Measurements from ENCODE around the gene PCNT.
"Not testable (repeated sequence)": the region's sequence is repeated elsewhere in the genome, so short reads cannot be mapped to it uniquely, and the experiment has no call there.

PCNT gene

GRCh38 chr21:46459024-46459355, 135.0 kb downstream of the PCNT start:
- no peak for DNase-seq

- DNase-seq: peak in 1 of 2 donors; percentile 12
These were observed 135.6 kb downstream of the PCNT start for GRCh38 chr21:46459356-46460112.

DNA sequence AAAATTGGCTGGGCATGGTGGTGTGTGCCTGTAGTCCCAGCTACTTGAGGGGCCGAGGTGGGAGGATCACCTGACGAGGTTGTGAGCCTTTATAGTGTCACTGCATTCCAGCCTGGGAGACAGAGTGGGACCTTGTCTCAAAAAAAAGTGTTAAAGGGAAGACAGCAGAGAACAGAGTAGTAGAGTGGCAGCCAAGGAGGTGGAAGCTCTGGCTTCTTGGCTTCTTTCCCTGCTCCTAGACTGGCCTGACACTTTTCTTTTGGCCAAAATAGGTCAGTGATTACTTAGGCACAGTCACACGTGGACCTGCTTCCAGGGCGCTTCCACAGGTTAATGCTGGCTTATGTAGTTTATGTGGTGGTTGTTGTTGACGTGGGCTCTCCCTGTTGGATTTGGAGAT, 138.0 kb downstream of the PCNT start:
- DNase-seq: no peak

GRCh38 chr21:46465153-46465552, 141.2 kb downstream of the PCNT start:
- not testable (repeated sequence) for DNase-seq

DNA sequence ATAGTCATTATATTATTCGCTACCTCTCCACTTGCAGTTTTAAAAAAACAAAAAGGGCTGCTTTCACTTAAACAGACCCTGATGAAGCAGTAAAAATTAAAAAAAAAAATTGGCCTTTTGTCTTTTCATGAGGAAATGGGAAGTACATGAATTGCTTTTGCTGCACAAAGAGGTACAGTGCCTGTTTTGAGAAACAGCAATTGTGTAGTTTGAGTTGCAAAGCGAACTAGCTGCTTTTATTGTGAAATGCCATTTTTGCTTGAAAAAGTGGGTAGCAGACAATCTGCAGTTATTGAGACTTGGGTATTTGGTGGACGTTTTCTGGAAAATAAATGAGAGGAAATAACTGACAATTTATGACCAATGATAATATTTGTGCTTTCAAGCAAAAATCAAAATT, 141.7 kb downstream of the PCNT start:
- DNase-seq: no peak

- DNase-seq: no peak
These were observed 144.3 kb downstream of the PCNT start for GRCh38 chr21:46468108-46468774.

DNA sequence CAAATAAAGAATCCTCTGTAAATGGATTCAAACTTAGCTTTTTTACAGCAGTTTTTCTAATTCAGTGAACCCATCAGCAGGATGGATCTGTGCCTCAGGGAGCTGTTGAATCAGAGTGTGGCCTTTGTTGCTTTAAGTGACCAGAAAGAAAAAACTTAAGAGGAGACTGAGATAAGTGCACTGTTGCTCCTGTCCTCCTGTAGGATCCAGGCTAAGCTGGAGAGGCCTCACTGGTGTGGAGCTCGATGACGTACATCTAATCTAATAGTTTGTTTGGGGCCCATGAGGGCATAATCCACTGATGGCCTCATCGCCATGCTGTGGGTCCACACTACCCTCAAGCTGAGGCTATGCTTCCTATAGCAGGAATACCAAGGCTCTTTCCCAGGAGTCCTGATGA, 145.3 kb downstream of the PCNT start:
- no peak for DNase-seq

DNA sequence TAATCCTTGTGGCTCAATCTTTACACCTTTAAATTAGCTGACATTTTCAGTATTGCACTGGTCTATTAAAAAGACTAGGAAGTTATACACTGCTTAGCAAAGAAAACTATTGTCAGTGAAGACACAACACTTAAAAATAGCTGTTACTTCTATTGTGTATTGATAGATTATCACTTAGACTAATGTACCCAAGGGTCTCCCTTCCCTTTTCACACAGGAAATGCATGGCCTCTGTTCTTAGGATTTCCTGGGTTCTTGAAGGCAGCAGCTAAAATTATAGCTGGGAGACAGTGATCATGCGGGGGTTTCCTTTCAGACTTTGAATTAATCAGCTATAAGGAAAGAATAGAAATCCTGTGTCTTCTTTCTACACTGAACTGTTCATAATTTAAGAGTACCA, 147.6 kb downstream of the PCNT start:
- no peak for DNase-seq

DNA sequence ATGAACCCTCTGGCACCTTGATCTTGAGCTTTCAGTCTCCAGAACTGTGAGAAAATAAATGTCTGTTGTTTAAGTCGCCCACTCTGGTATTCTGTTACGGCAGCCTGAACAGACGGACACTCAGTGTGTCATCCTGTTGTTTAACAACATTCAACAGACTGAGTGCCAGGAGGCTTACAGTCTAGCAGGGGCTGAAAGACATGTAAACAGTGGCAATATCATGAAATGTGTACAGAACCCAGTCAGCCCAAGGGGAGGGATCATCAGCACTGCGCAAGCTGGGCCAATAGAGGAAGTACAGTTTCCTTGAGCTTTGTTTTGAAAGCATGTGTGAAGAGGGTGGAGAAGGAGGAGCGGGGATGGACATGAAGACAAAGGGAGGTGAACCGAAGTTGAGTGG, 148.3 kb downstream of the PCNT start:
- DNase-seq: no peak

DNA sequence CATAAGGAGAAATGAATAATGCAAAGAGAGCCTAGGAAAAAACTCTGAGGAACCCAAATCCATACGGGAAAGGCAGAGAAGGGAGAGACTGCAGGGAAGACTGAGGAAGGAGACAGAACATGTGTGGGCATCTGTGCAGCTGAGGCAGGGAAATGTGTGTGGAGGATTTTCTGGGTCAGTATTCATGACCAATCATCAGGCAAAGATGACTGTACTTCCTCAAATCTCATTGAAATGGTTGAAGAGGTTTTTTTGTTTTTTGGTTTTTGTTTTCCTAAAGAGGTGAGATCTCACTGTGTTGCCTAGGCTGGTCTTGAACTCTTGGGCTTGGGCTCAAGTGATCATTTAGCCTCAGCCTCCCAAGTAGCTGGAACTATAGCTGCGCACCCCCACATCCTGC, 150.4 kb downstream of the PCNT start:
- DNase-seq: no peak

GRCh38 chr21:46475296-46475695, 151.3 kb downstream of the PCNT start:
- DNase-seq: no peak

DNA sequence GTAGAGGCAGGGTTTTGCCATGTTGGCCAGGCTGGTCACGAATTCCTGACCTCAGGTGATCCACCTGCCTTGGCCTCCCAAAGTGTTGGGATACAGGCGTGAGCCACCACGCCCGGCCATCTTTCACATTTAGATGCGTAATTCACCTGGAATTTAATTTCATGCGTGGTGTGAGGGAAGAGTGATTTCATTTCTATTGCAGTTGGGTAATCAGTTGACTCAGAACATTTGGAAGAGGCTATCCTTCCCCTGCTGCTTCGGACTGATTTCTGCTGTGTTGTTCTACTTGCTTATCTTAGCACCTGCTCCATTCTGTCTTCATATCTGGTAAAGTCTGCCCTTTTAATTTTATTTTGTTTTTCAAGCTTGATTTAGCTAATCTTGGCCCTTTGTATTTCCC, 153.8 kb downstream of the PCNT start:
- no peak for DNase-seq

DNA sequence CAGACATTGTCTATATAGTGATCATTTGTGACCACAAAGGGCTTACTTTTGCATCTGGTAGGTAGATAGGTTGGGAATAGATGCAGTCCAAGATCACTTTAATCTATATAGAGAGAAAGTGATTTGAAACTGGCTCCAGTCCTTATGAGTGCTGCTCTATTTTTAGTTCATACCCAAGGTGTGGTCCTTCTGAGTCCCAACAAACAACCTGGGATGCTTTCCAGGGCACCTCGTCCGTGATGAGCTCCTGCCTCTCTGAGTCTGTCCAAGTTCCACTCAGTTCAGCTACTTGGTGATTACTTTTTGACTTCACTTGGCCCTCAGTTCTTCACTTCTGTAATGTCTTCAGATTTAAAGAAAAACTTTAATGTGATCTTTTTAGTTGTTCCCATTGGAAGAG, 155.0 kb downstream of the PCNT start:
- DNase-seq: no peak

DNA sequence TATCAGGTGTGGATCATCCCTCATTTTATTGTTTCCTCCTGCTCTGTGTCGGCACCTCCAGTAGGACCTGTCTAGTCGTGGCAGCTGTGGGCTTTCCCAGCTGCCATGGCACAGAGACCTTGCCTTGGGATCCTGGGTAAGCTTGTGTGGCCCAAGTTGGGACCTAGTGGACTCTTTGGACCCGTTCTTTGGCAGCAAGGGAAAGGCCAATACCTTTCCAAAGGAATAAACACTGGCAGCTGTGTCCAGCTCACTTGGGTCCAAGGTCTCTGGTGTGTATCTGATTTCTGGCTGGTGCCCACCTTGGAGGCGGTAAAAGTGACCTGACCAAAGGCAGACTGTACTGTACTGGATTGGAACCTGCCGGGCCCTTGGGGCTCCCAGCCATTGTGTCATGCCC, 156.5 kb downstream of the PCNT start:
- DNase-seq: no peak

- no peak for DNase-seq
These were observed 158.4 kb downstream of the PCNT start for GRCh38 chr21:46482225-46482845.

- no peak for DNase-seq
These were observed 158.9 kb downstream of the PCNT start for GRCh38 chr21:46482846-46483231.

DNA sequence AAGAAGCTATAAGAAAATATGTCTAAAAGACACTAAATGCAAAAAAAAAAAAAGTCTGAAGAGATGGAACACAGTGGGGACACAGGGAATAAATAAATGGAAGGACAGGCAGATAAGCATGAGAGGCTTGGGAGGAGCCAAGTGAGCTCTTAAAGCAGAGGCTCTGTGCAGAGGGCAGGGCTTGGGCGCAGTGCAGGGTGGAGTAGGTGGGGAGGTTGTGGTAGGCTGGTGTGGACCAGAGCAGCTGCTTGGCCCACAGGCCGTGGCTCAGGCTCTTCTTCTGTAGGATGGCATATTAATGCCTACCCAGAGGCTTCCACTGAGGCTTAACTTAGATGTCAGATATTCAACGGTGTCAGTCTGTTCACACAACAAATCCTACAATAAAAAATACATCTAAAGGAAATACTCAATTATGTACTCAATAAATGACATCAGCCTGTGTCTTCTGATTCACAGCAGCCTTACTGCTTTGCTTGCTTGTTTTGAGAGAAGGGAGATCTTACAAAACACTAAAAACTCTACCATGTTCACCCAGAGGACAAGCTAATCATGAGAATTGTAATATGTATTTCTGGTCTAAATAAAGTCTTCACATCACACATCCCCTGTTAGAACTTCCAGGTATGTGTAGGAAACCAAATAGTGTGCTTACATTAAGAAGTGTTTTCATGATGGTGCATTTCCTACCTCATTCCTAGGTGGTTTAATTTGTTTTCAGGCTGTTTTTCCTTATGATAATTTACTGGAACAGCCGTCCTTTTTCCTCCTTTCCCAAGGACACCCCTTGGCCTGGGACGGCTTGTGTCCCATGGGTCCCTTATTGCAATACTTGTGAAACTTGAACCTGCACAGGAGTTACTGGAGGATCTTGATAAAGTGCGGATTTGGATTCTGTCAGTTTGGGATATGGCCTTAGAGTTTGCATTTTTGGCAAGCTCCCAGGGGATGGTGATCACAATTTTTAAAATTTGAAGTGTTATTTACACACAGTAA, 159.6 kb downstream of the PCNT start:
- DNase-seq: peak in 1 of 2 donors; percentile 26

- no peak for DNase-seq
These were observed 162.6 kb downstream of the PCNT start for GRCh38 chr21:46486481-46487126.

GRCh38 chr21:46489162-46489663, 165.3 kb downstream of the PCNT start:
- no peak for DNase-seq

GRCh38 chr21:46489800-46490199, 165.8 kb downstream of the PCNT start:
- no peak for DNase-seq

DNA sequence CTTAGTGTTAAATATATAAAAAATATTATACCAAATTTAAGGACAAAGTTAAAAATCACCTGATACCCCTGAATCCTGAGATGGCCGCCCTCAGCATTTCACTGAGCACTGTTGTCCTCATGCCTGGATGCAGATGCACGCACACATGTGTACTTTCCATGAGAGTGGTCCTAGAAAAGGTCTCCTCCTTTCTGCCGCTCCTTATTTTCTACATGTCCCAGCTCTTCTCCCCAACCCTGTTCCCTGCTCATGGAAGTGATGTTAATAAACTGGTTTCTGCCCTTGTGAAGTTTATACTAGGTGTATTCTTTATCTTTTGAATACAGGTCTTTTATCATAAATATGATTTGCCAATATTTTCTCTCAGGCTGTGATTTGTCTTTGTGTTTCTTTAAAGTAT, 167.6 kb downstream of the PCNT start:
- DNase-seq: no peak

DNA sequence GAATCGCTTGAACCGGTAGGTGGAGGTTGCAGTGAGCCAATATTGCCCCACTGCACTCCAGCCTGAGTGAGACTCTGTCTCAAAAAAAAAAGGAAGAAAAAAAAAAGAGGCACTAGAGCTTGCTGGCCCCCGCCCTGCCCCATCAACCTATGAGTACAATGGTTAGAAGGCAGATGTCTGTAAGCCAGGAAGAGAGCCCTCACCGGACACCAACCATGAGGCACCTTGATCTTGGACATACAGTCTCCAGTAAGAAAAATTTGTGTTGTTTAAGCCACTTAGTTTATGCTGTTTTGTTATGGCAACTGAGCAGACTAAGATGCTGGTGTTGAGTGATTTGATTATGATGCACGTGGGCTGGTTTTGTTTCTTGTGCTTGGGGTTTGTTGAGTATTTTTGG, 168.9 kb downstream of the PCNT start:
- no peak for DNase-seq
